HepG2 (cell line): Measurements from ENCODE around the gene WDR35. TPM values are rescaled to one million over a fixed set of nuclear protein-coding genes. Genes with fewer than 3 reads are reported as not detected.
A peak's percentile ranks its signal among the peaks of the same experiment; 100 is the strongest.

Experiments used
- HNRNPL ChIP-seq: fragments of 200-400 bp; formaldehyde crosslinking; IDR thresholded peaks from 2 replicates; pipeline ENCODE4 v1.6.1; 2017; ENCODE audit warnings: mild to moderate bottlenecking, low read depth, low read length
- IRF2 ChIP-seq: IDR thresholded peaks from 2 replicates; pipeline ENCODE4 v1.6.1; 2018; ENCODE audit warnings: missing genetic modification reagents, missing compliant biosample characterization
- MIXL1 ChIP-seq: IDR thresholded peaks from 2 replicates; pipeline ENCODE4 v1.6.1; 2016
- NKX3-1 ChIP-seq: sonication (generic); formaldehyde crosslinking; IDR thresholded peaks from 2 replicates; pipeline ENCODE4 v1.5.0; 2020; ENCODE audit warnings: missing genetic modification reagents
- PHF8 ChIP-seq: sonication (generic); formaldehyde crosslinking; IDR thresholded peaks from 2 replicates; pipeline ENCODE4 v1.5.0; 2020; ENCODE audit warnings: missing genetic modification reagents
- ZNF160 ChIP-seq: sonication (generic); formaldehyde crosslinking; IDR thresholded peaks from 2 replicates; pipeline ENCODE4 v1.8.0; 2022; ENCODE audit warnings: mild to moderate bottlenecking, inconsistent platforms, missing genetic modification reagents
- polyA plus RNA-seq, 8 experiments: library from polyadenylated mRNA; depleted of rRNA in 3 of 8; stranded (reverse) in 7 of 8; unstranded in 1 of 8; fragments of >200 nt; fragmentation: Illumina TruSeq in 4 of 8; extraction: Trizol in 4 of 8; gene quantifications; 2 replicates each; pipeline versions ENCODE4 v1.2.1 to v1.2.3, GENCODE V29; 2011 to 2016; ENCODE audit warnings: low read depth in 4 of 8, missing spikeins in 1 of 8, mixed read lengths in 1 of 8; ENCODE audit not compliant: insufficient read depth in 1 of 8
- total RNA-seq, 5 experiments: library from RNA; depleted of rRNA; stranded (reverse); fragments of >200 nt; fragmentation: Illumina TruSeq; extraction: Trizol; gene quantifications; 2 replicates each; pipeline ENCODE4 v1.2.3, GENCODE V29; 2016; ENCODE audit warnings: low read depth in 1 of 5
- TF ChIP-seq, protein P1 (sequence below): sonication (generic); formaldehyde crosslinking; IDR thresholded peaks from 2 replicates; pipeline ENCODE4 v1.4.0; 2020; ENCODE audit warnings: missing genetic modification reagents
- TF ChIP-seq, protein P2 (sequence below): sonication (generic); formaldehyde crosslinking; IDR thresholded peaks from 2 replicates; pipeline ENCODE4 v1.5.0; 2020; ENCODE audit warnings: mild to moderate bottlenecking, missing genetic modification reagents, borderline replicate concordance
- TF ChIP-seq, protein P3 (sequence below): IDR thresholded peaks from 2 replicates; pipeline ENCODE4 v1.6.1; 2016; ENCODE audit warnings: mild to moderate bottlenecking
- TF ChIP-seq, protein P4 (sequence below), 2 experiments: fragments of 450-650 bp in 1 of 2; sonication (generic) in 1 of 2; formaldehyde crosslinking in 1 of 2; IDR thresholded peaks; 2 replicates each; pipeline versions ENCODE4 v1.6.1 to v1.8.0; 2016 to 2022; ENCODE audit warnings: antibody characterized with exemption in 1 of 2, mild to moderate bottlenecking in 1 of 2, missing genetic modification reagents in 1 of 2

WDR35 gene
- total and polyA plus RNA-seq, 2 of the 13 experiments (the other 11 are each of a cell fraction or from before 2014, with no cell fraction given) = 11.1 to 19.6 TPM

DNA sequence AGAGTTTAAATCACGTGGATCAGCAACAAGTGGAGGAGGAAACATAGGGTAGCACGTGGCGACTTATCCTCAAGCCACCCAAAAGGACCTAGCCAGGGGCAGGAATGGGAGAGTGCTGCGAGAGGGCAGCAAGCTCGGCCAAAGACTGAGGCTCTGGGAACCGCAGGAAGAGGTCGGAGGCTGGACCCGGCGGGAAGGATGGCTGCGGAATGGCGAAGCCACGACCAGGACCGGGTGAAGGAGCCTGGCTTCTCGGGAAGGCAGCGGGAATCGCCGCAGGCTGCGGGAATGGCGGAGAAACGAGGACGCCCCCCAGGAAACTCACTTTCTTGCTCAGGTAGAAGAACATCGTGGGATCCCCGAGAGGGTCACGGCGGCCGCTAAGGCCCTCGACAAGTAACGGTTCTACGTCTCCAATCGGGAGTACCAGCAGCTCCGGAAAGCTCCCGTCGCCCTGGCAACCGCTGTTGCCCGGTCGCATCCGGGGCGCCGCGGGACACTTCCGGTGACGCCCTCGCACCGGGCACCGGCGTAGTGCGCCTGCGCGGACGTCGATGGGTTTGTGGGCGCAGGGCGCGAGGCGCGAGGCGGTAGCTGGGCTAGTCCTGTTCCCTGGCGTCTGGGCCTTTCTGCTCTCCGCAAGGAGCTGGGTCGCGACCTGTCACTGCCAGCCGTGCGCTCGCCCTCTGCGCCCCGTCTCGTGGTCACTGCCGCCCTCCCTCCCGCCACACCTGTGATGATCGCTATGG lies at the start of gene WDR35 (continued):
- TF ChIP-seq, protein P1, sequence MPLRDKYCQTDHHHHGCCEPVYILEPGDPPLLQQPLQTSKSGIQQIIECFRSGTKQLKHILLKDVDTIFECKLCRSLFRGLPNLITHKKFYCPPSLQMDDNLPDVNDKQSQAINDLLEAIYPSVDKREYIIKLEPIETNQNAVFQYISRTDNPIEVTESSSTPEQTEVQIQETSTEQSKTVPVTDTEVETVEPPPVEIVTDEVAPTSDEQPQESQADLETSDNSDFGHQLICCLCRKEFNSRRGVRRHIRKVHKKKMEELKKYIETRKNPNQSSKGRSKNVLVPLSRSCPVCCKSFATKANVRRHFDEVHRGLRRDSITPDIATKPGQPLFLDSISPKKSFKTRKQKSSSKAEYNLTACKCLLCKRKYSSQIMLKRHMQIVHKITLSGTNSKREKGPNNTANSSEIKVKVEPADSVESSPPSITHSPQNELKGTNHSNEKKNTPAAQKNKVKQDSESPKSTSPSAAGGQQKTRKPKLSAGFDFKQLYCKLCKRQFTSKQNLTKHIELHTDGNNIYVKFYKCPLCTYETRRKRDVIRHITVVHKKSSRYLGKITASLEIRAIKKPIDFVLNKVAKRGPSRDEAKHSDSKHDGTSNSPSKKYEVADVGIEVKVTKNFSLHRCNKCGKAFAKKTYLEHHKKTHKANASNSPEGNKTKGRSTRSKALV = peak; percentile 98
- TF ChIP-seq, protein P2, sequence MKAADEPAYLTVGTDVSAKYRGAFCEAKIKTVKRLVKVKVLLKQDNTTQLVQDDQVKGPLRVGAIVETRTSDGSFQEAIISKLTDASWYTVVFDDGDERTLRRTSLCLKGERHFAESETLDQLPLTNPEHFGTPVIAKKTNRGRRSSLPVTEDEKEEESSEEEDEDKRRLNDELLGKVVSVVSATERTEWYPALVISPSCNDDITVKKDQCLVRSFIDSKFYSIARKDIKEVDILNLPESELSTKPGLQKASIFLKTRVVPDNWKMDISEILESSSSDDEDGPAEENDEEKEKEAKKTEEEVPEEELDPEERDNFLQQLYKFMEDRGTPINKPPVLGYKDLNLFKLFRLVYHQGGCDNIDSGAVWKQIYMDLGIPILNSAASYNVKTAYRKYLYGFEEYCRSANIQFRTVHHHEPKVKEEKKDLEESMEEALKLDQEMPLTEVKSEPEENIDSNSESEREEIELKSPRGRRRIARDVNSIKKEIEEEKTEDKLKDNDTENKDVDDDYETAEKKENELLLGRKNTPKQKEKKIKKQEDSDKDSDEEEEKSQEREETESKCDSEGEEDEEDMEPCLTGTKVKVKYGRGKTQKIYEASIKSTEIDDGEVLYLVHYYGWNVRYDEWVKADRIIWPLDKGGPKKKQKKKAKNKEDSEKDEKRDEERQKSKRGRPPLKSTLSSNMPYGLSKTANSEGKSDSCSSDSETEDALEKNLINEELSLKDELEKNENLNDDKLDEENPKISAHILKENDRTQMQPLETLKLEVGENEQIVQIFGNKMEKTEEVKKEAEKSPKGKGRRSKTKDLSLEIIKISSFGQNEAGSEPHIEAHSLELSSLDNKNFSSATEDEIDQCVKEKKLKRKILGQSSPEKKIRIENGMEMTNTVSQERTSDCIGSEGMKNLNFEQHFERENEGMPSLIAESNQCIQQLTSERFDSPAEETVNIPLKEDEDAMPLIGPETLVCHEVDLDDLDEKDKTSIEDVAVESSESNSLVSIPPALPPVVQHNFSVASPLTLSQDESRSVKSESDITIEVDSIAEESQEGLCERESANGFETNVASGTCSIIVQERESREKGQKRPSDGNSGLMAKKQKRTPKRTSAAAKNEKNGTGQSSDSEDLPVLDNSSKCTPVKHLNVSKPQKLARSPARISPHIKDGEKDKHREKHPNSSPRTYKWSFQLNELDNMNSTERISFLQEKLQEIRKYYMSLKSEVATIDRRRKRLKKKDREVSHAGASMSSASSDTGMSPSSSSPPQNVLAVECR = peak; percentile 99
- peak; percentile 86 for TF ChIP-seq IRF2 (CRISPR knock-in tag)
- peak; percentile 73; the same call in 1 of the 2 replicates for TF ChIP-seq HNRNPL
- TF ChIP-seq, protein P3, sequence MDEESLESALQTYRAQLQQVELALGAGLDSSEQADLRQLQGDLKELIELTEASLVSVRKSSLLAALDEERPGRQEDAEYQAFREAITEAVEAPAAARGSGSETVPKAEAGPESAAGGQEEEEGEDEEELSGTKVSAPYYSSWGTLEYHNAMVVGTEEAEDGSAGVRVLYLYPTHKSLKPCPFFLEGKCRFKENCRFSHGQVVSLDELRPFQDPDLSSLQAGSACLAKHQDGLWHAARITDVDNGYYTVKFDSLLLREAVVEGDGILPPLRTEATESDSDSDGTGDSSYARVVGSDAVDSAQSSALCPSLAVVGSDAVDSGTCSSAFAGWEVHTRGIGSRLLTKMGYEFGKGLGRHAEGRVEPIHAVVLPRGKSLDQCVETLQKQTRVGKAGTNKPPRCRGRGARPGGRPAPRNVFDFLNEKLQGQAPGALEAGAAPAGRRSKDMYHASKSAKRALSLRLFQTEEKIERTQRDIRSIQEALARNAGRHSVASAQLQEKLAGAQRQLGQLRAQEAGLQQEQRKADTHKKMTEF (CRISPR knock-in tag) = peak; percentile 95
- TF ChIP-seq, protein P4, sequence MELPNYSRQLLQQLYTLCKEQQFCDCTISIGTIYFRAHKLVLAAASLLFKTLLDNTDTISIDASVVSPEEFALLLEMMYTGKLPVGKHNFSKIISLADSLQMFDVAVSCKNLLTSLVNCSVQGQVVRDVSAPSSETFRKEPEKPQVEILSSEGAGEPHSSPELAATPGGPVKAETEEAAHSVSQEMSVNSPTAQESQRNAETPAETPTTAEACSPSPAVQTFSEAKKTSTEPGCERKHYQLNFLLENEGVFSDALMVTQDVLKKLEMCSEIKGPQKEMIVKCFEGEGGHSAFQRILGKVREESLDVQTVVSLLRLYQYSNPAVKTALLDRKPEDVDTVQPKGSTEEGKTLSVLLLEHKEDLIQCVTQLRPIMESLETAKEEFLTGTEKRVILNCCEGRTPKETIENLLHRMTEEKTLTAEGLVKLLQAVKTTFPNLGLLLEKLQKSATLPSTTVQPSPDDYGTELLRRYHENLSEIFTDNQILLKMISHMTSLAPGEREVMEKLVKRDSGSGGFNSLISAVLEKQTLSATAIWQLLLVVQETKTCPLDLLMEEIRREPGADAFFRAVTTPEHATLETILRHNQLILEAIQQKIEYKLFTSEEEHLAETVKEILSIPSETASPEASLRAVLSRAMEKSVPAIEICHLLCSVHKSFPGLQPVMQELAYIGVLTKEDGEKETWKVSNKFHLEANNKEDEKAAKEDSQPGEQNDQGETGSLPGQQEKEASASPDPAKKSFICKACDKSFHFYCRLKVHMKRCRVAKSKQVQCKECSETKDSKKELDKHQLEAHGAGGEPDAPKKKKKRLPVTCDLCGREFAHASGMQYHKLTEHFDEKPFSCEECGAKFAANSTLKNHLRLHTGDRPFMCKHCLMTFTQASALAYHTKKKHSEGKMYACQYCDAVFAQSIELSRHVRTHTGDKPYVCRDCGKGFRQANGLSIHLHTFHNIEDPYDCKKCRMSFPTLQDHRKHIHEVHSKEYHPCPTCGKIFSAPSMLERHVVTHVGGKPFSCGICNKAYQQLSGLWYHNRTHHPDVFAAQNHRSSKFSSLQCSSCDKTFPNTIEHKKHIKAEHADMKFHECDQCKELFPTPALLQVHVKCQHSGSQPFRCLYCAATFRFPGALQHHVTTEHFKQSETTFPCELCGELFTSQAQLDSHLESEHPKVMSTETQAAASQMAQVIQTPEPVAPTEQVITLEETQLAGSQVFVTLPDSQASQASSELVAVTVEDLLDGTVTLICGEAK (IDR thresholded peaks at IDR 0.05) = peak; percentile 56
- TF ChIP-seq, protein P4 (CRISPR knock-in tag; IDR thresholded peaks at IDR 0.05) = peak; percentile 72
- TF ChIP-seq ZNF160 (CRISPR knock-in tag) = peak; percentile 92
- 0 out of 2 replicates have a peak, but pooled peaks have one; percentile 6 for TF ChIP-seq MIXL1 (CRISPR knock-in tag)
- peak; percentile 85 for TF ChIP-seq PHF8
- peak; percentile 87 for TF ChIP-seq NKX3-1
